ENCODE results near the gene ISCA1. TPM values are rescaled to one million over a fixed set of nuclear protein-coding genes. Genes with fewer than 3 reads are reported as not detected.

ISCA1 gene
- total RNA-seq, 1 experiment from 2014 or later, result 42.5 TPM

DNA sequence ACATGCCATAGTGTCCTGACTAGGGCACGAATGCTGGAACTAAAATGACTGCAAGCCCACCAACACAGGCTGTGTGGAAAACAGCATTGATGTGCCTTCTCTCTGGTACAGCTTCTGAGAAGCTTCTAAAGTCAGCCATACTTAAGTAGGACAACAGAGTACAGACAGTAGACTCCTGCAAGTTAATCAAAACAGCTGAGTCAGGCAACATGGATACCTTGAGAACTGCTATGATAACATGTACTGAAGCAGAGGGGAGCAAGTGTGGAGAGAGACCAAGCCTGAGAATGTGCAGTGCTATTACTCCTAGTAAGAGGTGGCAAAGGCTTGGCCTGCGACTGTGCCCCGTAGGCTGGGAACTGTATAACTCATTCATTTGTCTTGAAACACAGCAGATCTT is 2.5 kb downstream of the ISCA1 start:
- H3K4me1 ChIP-seq (ENCODE audit: insufficient read depth, low read length, poor library complexity, severe bottlenecking), result peaks cover 9% of the 10 kb centered on the region
- CTCF ChIA-PET, result interaction anchor here (0.7 kb wide), 1 partner anchor 1057 kb away, joined by 7 read pairs; no protein-coding TSS in a partner anchor
- no peaks in the 10 kb centered on the region for H3K27me3 ChIP-seq (replicated peaks; ENCODE audit: insufficient read depth, low read depth, low read length, poor library complexity)
- intact Hi-C loops (cut with micrococcal nuclease; ENCODE audit: unreplicated experiment), result no loop called here
- H3K36me3 ChIP-seq (ENCODE audit: insufficient read depth, low read length, poor library complexity, severe bottlenecking), result peaks cover 5% of the 10 kb centered on the region
- no peak for DNase-seq (ENCODE audit: low spot score)
- BruUV-seq (replicated peaks), result no TSS peak
- H3K4me3 ChIP-seq (ENCODE audit: low read depth, low read length, poor library complexity, severe bottlenecking), result no peak overlapping the region
- TF ChIP-seq CTCF (conservative IDR thresholded peaks at IDR 0.05; ENCODE audit: low read depth, low read length) (no peak), EZH2 (IDR thresholded peaks at IDR 0.05; ENCODE audit: borderline replicate concordance, low read depth, low read length, poor library complexity, severe bottlenecking) (no peak)
- POLR2A ChIA-PET (ENCODE audit: low non-redundant PET), result no interaction called here
- no peaks in the 10 kb centered on the region for H3K9me3 ChIP-seq (ENCODE audit: low read depth, low read length, poor library complexity, severe bottlenecking)
- H3K27ac ChIP-seq (ENCODE audit: low read depth, low read length, poor library complexity, severe bottlenecking), result no peak overlapping the region

DNA sequence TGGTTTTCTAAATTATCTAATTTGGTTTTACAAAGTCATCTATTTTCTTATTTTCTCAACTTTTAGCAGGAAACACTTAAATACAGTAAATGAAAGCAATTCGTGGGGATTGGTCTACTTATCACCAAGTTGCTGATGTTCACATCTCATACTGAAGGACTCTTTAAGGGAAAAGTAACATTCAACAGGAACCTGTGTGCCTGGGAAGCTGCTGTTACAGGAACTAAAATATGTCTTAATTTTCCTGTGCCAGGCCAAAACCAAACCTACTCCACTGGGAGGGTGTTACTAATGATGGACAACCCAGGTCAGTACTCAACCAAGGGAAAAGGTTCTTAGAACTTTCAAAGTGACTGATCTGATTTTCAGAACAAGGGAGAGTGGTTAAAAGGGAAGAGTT is 5.3 kb downstream of the ISCA1 start:
- H3K36me3 ChIP-seq (ENCODE audit: insufficient read depth, low read length, poor library complexity, severe bottlenecking), result peaks cover 8% of the 10 kb centered on the region
- intact Hi-C loops (cut with micrococcal nuclease; ENCODE audit: unreplicated experiment), result no loop called here
- H3K27ac ChIP-seq (ENCODE audit: low read depth, low read length, poor library complexity, severe bottlenecking), result no peak overlapping the region
- DNase-seq (ENCODE audit: low spot score), result no peak
- BruUV-seq (replicated peaks), result no TSS peak
- POLR2A ChIA-PET (ENCODE audit: low non-redundant PET), result no interaction called here
- H3K4me1 ChIP-seq (ENCODE audit: insufficient read depth, low read length, poor library complexity, severe bottlenecking), result peaks cover 9% of the 10 kb centered on the region
- TF ChIP-seq CTCF (conservative IDR thresholded peaks at IDR 0.05; ENCODE audit: low read depth, low read length), result no peak
- no peak for TF ChIP-seq EZH2 (IDR thresholded peaks at IDR 0.05; ENCODE audit: borderline replicate concordance, low read depth, low read length, poor library complexity, severe bottlenecking)
- CTCF ChIA-PET, result no interaction called here
- H3K4me3 ChIP-seq (ENCODE audit: low read depth, low read length, poor library complexity, severe bottlenecking), result no peak overlapping the region
- no peaks in the 10 kb centered on the region for H3K9me3 ChIP-seq (ENCODE audit: low read depth, low read length, poor library complexity, severe bottlenecking)
- H3K27me3 ChIP-seq (replicated peaks; ENCODE audit: insufficient read depth, low read depth, low read length, poor library complexity), result no peaks in the 10 kb centered on the region

- CTCF ChIA-PET, result interaction anchor here (0.6 kb wide), 1 partner anchor 8 kb away, joined by 4 read pairs; no protein-coding TSS in a partner anchor
- intact Hi-C loops (cut with micrococcal nuclease; ENCODE audit: unreplicated experiment), result no loop called here
- Histone ChIP-seq H3K4me1 (ENCODE audit: insufficient read depth, low read length, poor library complexity, severe bottlenecking) (peaks cover 7% of the 10 kb centered on the region), H3K27me3 (replicated peaks; ENCODE audit: insufficient read depth, low read depth, low read length, poor library complexity) (no peaks in the 10 kb centered on the region), H3K36me3 (ENCODE audit: insufficient read depth, low read length, poor library complexity, severe bottlenecking) (peaks cover 19% of the 10 kb centered on the region), H3K27ac (ENCODE audit: low read depth, low read length, poor library complexity, severe bottlenecking) (no peak overlapping the region), H3K4me3 (ENCODE audit: low read depth, low read length, poor library complexity, severe bottlenecking) (no peak overlapping the region), H3K9me3 (ENCODE audit: low read depth, low read length, poor library complexity, severe bottlenecking) (no peaks in the 10 kb centered on the region)
- no TSS peak for BruUV-seq (replicated peaks)
- peak; percentile 42; the same call in 1 of the 2 replicates for TF ChIP-seq CTCF (conservative IDR thresholded peaks at IDR 0.05; ENCODE audit: low read depth, low read length)
- no peak for TF ChIP-seq EZH2 (IDR thresholded peaks at IDR 0.05; ENCODE audit: borderline replicate concordance, low read depth, low read length, poor library complexity, severe bottlenecking)
- POLR2A ChIA-PET (ENCODE audit: low non-redundant PET), result no interaction called here
- no peak for DNase-seq (ENCODE audit: low spot score)
Observed at GRCh38 chr9:86275962-86276361, 6.4 kb downstream of the ISCA1 start.
